A673 (cell line): ENCODE data around the gene PLB1. TPM values are rescaled to one million over a fixed set of nuclear protein-coding genes. Genes with fewer than 3 reads are reported as not detected.

Source experiments
- BruUV-seq: library from RNA; stranded (reverse); fragments of 400-500 nt; replicated peaks from 2 replicates; lab custom pipeline; 2021; lab: Mats Ljungman, UMichigan
- CTCF ChIA-PET: fragments of 300-600 bp; sonication (Branson Sonifier 250); formaldehyde crosslinking; loops from one replicate; lab custom pipeline; 2022; ENCODE audit warnings: antibody characterized with exemption; lab: Charles Lee
- POLR2A ChIA-PET: fragments of 300-600 bp; sonication (Branson Sonifier 250); formaldehyde crosslinking; loops from one replicate; lab custom pipeline; 2022; ENCODE audit warnings: antibody characterized with exemption; ENCODE audit not compliant: low non-redundant PET; lab: Charles Lee
- DNase-seq: peaks from one replicate; pipeline ENCODE4 v3.0.0-alpha.2; 2015; ENCODE audit warnings: low spot score
- H3K27ac ChIP-seq: fragments of 200-600 bp; sonication (generic); 2 replicates; pipeline ENCODE4 v1.5.1; 2016; ENCODE audit warnings: mixed run types, low read depth, mild to moderate bottlenecking, mixed read lengths, antibody characterized with exemption, low read length; ENCODE audit not compliant: poor library complexity, severe bottlenecking
- H3K27me3 ChIP-seq: fragments of 200-600 bp; sonication (generic); replicated peaks from 2 replicates; pipeline ENCODE4 v1.6.1; 2017; ENCODE audit warnings: mixed run types, low read depth, mild to moderate bottlenecking, mixed read lengths, antibody characterized with exemption, low read length; ENCODE audit not compliant: insufficient read depth, poor library complexity
- H3K36me3 ChIP-seq: fragments of 200-600 bp; sonication (generic); 2 replicates; pipeline ENCODE4 v1.6.1; 2016; ENCODE audit warnings: mixed run types, mild to moderate bottlenecking, mixed read lengths, antibody characterized with exemption, low read length; ENCODE audit not compliant: insufficient read depth, poor library complexity, severe bottlenecking
- H3K4me1 ChIP-seq: fragments of 200-600 bp; sonication (generic); 2 replicates; pipeline ENCODE4 v1.6.1; 2017; ENCODE audit warnings: mixed run types, mild to moderate bottlenecking, mixed read lengths, antibody characterized with exemption, low read length; ENCODE audit not compliant: insufficient read depth, poor library complexity, severe bottlenecking
- H3K4me3 ChIP-seq: fragments of 200-600 bp; sonication (generic); 2 replicates; pipeline ENCODE4 v1.5.1; 2016; ENCODE audit warnings: low read depth, mixed run types, mild to moderate bottlenecking, mixed read lengths, low read length; ENCODE audit not compliant: poor library complexity, severe bottlenecking
- H3K9me3 ChIP-seq: fragments of 200-600 bp; sonication (generic); 2 replicates; pipeline ENCODE4 v1.6.1; 2016; ENCODE audit warnings: mixed run types, low read depth, mild to moderate bottlenecking, mixed read lengths, antibody characterized with exemption, low read length; ENCODE audit not compliant: poor library complexity, severe bottlenecking
- EZH2 ChIP-seq: fragments of 200-600 bp; sonication (generic); IDR thresholded peaks from 2 replicates; pipeline ENCODE4 v1.6.1; 2017; ENCODE audit warnings: borderline replicate concordance, low read depth, mild to moderate bottlenecking, mixed read lengths, antibody characterized with exemption, low read length; ENCODE audit not compliant: poor library complexity, severe bottlenecking
- intact Hi-C: fragments of 100-400 bp; cut with micrococcal nuclease; formaldehyde crosslinking; loops from one replicate; pipeline ENCODE4 v1.10.0; 2022; ENCODE audit not compliant: unreplicated experiment
- total RNA-seq: library from RNA; stranded (reverse); gene quantifications from 2 replicates; pipeline ENCODE4 v1.2.3, GENCODE V29; 2021
- TF ChIP-seq, protein P1 (sequence below): fragments of 300-800, 200-600 bp; sonication (generic); conservative IDR thresholded peaks from 2 replicates; pipeline ENCODE4 v1.5.1; 2017; ENCODE audit warnings: low read depth, mild to moderate bottlenecking, antibody characterized with exemption, low read length, moderate library complexity, mixed read lengths

PLB1 gene
- total RNA-seq, 1 experiment from 2014 or later, result 0.39 TPM

DNA sequence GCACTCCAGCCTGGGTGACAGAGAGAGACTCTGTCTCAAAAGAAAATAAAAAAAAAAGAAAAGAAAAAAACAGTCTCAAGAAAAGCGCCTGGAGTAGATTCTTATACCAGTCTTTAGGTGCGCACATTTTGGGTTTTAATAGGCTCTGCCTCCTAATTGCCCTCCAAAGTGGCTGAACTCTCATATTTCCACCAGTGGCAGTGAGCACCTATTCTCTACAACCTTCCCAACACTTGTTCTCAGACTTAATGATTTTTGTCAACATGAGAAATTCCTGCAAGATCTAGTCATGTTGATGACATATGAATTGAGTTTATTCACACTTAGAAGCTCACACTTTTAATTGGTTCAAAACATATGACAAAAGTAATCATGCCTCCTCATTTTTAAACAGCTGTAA lies 39.0 kb downstream of the PLB1 start:
- intact Hi-C loops, result no loop called here
- ChIA-PET POLR2A (no interaction called here), CTCF (no interaction called here)
- TF ChIP-seq, protein P1, sequence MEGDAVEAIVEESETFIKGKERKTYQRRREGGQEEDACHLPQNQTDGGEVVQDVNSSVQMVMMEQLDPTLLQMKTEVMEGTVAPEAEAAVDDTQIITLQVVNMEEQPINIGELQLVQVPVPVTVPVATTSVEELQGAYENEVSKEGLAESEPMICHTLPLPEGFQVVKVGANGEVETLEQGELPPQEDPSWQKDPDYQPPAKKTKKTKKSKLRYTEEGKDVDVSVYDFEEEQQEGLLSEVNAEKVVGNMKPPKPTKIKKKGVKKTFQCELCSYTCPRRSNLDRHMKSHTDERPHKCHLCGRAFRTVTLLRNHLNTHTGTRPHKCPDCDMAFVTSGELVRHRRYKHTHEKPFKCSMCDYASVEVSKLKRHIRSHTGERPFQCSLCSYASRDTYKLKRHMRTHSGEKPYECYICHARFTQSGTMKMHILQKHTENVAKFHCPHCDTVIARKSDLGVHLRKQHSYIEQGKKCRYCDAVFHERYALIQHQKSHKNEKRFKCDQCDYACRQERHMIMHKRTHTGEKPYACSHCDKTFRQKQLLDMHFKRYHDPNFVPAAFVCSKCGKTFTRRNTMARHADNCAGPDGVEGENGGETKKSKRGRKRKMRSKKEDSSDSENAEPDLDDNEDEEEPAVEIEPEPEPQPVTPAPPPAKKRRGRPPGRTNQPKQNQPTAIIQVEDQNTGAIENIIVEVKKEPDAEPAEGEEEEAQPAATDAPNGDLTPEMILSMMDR, result no peak
- no peak for TF ChIP-seq EZH2
- DNase-seq, result no peak
- H3K4me3 ChIP-seq, result no peak overlapping the region
- H3K27me3 ChIP-seq, result no peaks in the 10 kb centered on the region
- H3K27ac ChIP-seq, result no peak overlapping the region
- H3K4me1 ChIP-seq, result no peaks in the 10 kb centered on the region
- BruUV-seq, result no TSS peak
- no peaks in the 10 kb centered on the region for H3K36me3 ChIP-seq
- H3K9me3 ChIP-seq, result no peaks in the 10 kb centered on the region

DNA sequence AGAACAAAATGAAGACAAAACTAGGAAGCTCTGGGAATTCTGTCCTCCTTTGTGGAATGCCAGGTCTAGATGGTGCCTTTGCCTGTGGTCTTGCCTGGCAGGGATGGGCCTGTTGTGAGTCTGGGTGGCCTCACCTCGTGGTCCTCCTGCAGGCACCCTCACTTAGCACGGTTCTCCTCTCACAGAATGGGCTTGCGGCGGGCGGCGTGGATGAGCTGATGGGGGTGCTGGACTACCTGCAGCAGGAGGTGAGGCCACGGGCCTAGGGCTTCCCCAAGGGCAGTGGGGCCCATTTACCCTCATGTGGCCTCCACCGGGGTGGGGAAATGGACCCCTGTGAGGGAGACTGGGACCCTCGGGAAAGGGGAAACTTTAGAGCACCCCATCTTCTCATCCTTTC lies 42.3 kb downstream of the PLB1 start:
- no peaks in the 10 kb centered on the region for H3K36me3 ChIP-seq
- no peak overlapping the region for H3K27ac ChIP-seq
- no peaks in the 10 kb centered on the region for H3K4me1 ChIP-seq
- DNase-seq, result no peak
- intact Hi-C loops, result no loop called here
- ChIA-PET POLR2A (no interaction called here), CTCF (no interaction called here)
- TF ChIP-seq EZH2, result no peak
- TF ChIP-seq, protein P1, result no peak
- no peaks in the 10 kb centered on the region for H3K9me3 ChIP-seq
- BruUV-seq, result no TSS peak
- H3K4me3 ChIP-seq, result no peak overlapping the region
- H3K27me3 ChIP-seq, result no peaks in the 10 kb centered on the region

DNA sequence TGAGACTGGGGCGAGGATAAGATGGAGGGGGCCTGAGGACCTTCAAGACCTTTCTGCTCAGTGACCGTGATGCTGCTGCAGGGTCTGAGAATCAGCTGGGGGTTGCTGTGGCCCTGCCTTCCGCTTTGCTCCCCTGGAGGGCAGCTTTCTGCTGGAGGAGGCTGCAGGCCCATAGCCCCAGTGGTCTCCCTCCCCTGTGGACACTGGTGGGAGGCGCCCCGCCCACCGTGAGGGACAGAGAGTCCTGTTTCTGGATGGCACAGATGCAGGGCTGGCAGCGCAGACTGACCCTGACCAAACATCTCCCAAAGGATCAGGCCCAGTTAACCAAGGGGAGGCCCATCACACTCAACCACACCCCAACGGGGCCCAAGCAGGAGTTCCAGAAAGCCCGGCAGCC lies 42.8 kb downstream of the PLB1 start:
- intact Hi-C loops, result no loop called here
- TF ChIP-seq, protein P1, result no peak
- TF ChIP-seq EZH2, result no peak
- Histone ChIP-seq H3K36me3 (no peaks in the 10 kb centered on the region), H3K27ac (no peak overlapping the region), H3K4me1 (peaks cover 2% of the 10 kb centered on the region), H3K27me3 (no peaks in the 10 kb centered on the region), H3K9me3 (no peaks in the 10 kb centered on the region), H3K4me3 (no peak overlapping the region)
- CTCF ChIA-PET, result interaction anchor here (0.6 kb wide), 1 partner anchor 106 kb away, joined by 6 read pairs; no protein-coding TSS in a partner anchor
- no peak for DNase-seq
- BruUV-seq, result no TSS peak
- POLR2A ChIA-PET, result no interaction called here
